ENCODE data around the gene PYHIN1.

- TF ChIP-seq, protein P1, sequence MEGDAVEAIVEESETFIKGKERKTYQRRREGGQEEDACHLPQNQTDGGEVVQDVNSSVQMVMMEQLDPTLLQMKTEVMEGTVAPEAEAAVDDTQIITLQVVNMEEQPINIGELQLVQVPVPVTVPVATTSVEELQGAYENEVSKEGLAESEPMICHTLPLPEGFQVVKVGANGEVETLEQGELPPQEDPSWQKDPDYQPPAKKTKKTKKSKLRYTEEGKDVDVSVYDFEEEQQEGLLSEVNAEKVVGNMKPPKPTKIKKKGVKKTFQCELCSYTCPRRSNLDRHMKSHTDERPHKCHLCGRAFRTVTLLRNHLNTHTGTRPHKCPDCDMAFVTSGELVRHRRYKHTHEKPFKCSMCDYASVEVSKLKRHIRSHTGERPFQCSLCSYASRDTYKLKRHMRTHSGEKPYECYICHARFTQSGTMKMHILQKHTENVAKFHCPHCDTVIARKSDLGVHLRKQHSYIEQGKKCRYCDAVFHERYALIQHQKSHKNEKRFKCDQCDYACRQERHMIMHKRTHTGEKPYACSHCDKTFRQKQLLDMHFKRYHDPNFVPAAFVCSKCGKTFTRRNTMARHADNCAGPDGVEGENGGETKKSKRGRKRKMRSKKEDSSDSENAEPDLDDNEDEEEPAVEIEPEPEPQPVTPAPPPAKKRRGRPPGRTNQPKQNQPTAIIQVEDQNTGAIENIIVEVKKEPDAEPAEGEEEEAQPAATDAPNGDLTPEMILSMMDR (IDR thresholded peaks at IDR 0.05; ENCODE audit: borderline replicate concordance, extremely low read depth, low read length, poor library complexity, severe bottlenecking) = no peak
- TF ChIP-seq EZH2 (IDR thresholded peaks at IDR 0.05; ENCODE audit: borderline replicate concordance, low read depth, low read length, severe bottlenecking) = no peak
These were observed 51.9 kb downstream of the PYHIN1 start for GRCh38 chr1:158983235-158983634.
